DOHH2 (cell line): Measurements from ENCODE around the gene LZTR1.

Experiments
- H3F3A ChIP-seq: fragments of 200-600 bp; sonication (generic), shearing (Covaris generic); 2 replicates; pipeline ENCODE4 v1.6.0; 2016; ENCODE audit warnings: antibody characterized with exemption, mild to moderate bottlenecking; ENCODE audit not compliant: control insufficient read depth, insufficient read depth
- H3K27ac ChIP-seq: fragments of 200-600 bp; sonication (generic); 2 replicates; pipeline ENCODE4 v1.5.1; 2014; ENCODE audit warnings: low read depth, mild to moderate bottlenecking, low read length, moderate library complexity
- H3K27me3 ChIP-seq: fragments of 200-600 bp; sonication (generic); 2 replicates; pipeline ENCODE4 v1.6.1; 2014; ENCODE audit warnings: mild to moderate bottlenecking, low read length, mixed read lengths; ENCODE audit not compliant: control insufficient read depth
- H3K36me3 ChIP-seq: fragments of 200-600 bp; sonication (generic); 2 replicates; pipeline ENCODE4 v1.6.1; 2014; ENCODE audit warnings: mild to moderate bottlenecking, low read length, moderate library complexity, mixed read lengths; ENCODE audit not compliant: control insufficient read depth
- H3K4me1 ChIP-seq: fragments of 200-600 bp; sonication (generic); 2 replicates; pipeline ENCODE4 v1.6.1; 2014; ENCODE audit warnings: mild to moderate bottlenecking, low read length, mixed read lengths; ENCODE audit not compliant: control insufficient read depth
- H3K4me2 ChIP-seq: fragments of 200-600 bp; sonication (generic); 2 replicates; pipeline ENCODE4 v1.6.0; 2014; ENCODE audit warnings: mild to moderate bottlenecking, low read length, moderate library complexity
- H3K4me3 ChIP-seq: fragments of 200-600 bp; sonication (generic); 2 replicates; pipeline ENCODE4 v1.5.1; 2014; ENCODE audit warnings: mild to moderate bottlenecking, low read length, mixed read lengths
- H3K79me2 ChIP-seq: fragments of 200-600 bp; sonication (generic); 2 replicates; pipeline ENCODE4 v1.6.1; 2014; ENCODE audit warnings: mild to moderate bottlenecking, low read length, mixed read lengths; ENCODE audit not compliant: control insufficient read depth
- H3K9me2 ChIP-seq: fragments of 200-600 bp; sonication (generic); replicated peaks from 2 replicates; pipeline ENCODE4 v1.6.1; 2014; ENCODE audit warnings: mild to moderate bottlenecking, low read length, mixed read lengths; ENCODE audit not compliant: control insufficient read depth
- H3K9me3 ChIP-seq: fragments of 200-600 bp; sonication (generic); 2 replicates; pipeline ENCODE4 v1.6.1; 2014; ENCODE audit warnings: antibody characterized with exemption, low read length, mixed read lengths; ENCODE audit not compliant: control insufficient read depth, insufficient read depth
- H4K20me1 ChIP-seq: fragments of 200-600 bp; sonication (generic); 2 replicates; pipeline ENCODE4 v1.6.0; 2014; ENCODE audit warnings: low read depth, mild to moderate bottlenecking, antibody characterized with exemption, low read length, moderate library complexity; ENCODE audit not compliant: control insufficient read depth, insufficient read depth
- CTCF ChIP-seq: fragments of 200-600 bp; sonication (generic); IDR thresholded peaks from one replicate; pipeline ENCODE4 v1.5.1; 2014; ENCODE audit warnings: antibody characterized with exemption, mild to moderate bottlenecking, low read depth, low read length; ENCODE audit not compliant: poor library complexity, severe bottlenecking
- EZH2phosphoT487 ChIP-seq: fragments of 200-600 bp; sonication (generic); IDR thresholded peaks from 2 replicates; pipeline ENCODE4 v1.6.1; 2017; ENCODE audit warnings: borderline replicate concordance, mild to moderate bottlenecking, antibody characterized with exemption, low read length, moderate library complexity, mixed read lengths

The LZTR1 gene

DNA sequence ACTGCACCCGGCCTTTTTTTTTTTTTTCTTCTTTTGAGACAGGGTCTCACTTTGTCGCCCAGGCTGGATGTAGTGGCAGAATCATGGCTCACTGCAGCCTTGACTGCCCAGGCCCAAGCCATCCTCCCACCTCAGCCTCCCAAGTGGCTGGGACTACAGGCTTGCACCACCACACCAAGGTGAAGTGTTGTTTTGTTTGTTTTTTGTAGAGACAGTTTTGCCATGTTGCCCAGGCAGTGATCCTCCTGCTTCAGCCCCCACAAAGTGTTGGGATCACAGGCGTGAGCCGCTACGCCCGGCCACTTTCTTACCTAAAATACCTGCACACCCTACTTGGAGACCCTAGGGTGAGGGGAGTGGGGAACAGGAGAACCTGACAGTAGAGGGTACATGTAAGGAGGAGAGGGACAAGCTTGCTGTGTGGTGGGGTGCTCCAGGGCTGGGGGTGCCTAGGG, 19.6 kb upstream of the LZTR1 start:
- H3K27me3 ChIP-seq = peaks cover 27% of the 10 kb centered on the region
- H4K20me1 ChIP-seq = peaks cover 2% of the 10 kb centered on the region; the same call in 1 of the 2 replicates
- no peak overlapping the region for H3K27ac ChIP-seq
- no peaks in the 10 kb centered on the region for H3K79me2 ChIP-seq
- H3K36me3 ChIP-seq = no peaks in the 10 kb centered on the region
- no peak overlapping the region for H3K4me3 ChIP-seq
- no peaks in the 10 kb centered on the region for H3F3A ChIP-seq
- peaks cover under 1% of the 10 kb centered on the region for H3K4me1 ChIP-seq
- TF ChIP-seq CTCF = no peak
- no peak for TF ChIP-seq EZH2phosphoT487
- H3K4me2 ChIP-seq = no peak overlapping the region
- H3K9me2 ChIP-seq = no peaks in the 10 kb centered on the region
- no peaks in the 10 kb centered on the region for H3K9me3 ChIP-seq

- H3F3A ChIP-seq = no peaks in the 10 kb centered on the region
- no peaks in the 10 kb centered on the region for H3K4me1 ChIP-seq
- no peaks in the 10 kb centered on the region for H3K36me3 ChIP-seq
- H3K27me3 ChIP-seq = peaks cover 22% of the 10 kb centered on the region
- H3K27ac ChIP-seq = no peak overlapping the region
- H4K20me1 ChIP-seq = peaks cover 2% of the 10 kb centered on the region; the same call in 1 of the 2 replicates
- H3K79me2 ChIP-seq = no peaks in the 10 kb centered on the region
- H3K4me3 ChIP-seq = no peak overlapping the region
- TF ChIP-seq EZH2phosphoT487 (no peak), CTCF (no peak)
- H3K9me3 ChIP-seq = no peaks in the 10 kb centered on the region
- no peak overlapping the region for H3K4me2 ChIP-seq
- H3K9me2 ChIP-seq = no peaks in the 10 kb centered on the region
Observed at GRCh38 chr22:20963201-20964052, 18.7 kb upstream of the LZTR1 start.

- TF ChIP-seq CTCF = no peak
- TF ChIP-seq EZH2phosphoT487 = peak; percentile 68; the same call in 1 of the 2 replicates
- Histone ChIP-seq H3K4me1 (no peaks in the 10 kb centered on the region), H3K9me3 (no peaks in the 10 kb centered on the region), H3K9me2 (no peaks in the 10 kb centered on the region), H3K79me2 (no peaks in the 10 kb centered on the region), H4K20me1 (peaks cover 2% of the 10 kb centered on the region; the same call in 1 of the 2 replicates), H3K36me3 (no peaks in the 10 kb centered on the region), H3K4me2 (no peak overlapping the region), H3K27ac (no peak overlapping the region), H3K4me3 (no peak overlapping the region), H3K27me3 (peaks cover 22% of the 10 kb centered on the region), H3F3A (no peaks in the 10 kb centered on the region)
Observed at GRCh38 chr22:20964090-20964798, 17.9 kb upstream of the LZTR1 start.
